ENCODE results near the gene ZCCHC14.

ZCCHC14 gene

DNA sequence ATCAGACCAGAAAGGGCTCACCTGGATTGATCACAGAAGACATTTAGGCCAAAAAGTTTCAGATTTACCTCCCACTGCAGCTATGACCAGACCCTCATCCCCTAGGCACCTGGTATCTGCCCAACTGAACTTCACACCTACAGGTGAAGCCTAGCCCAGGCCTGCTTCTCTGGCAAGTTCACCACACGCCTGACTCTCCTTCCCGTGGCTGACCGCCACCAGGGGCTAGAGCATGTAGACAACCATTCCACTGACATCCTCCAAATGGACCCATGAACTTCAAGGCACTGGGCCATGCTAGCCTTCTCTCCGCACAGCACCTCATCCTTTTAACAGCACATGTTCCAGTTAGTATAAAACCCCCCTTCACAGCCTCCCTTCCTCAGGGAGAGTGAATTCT lies 18.8 kb downstream of the ZCCHC14 start:
- no peak for DNase-seq

GRCh38 chr16:87472935-87473334 lies 19.9 kb downstream of the ZCCHC14 start:
- no peak for DNase-seq

DNA sequence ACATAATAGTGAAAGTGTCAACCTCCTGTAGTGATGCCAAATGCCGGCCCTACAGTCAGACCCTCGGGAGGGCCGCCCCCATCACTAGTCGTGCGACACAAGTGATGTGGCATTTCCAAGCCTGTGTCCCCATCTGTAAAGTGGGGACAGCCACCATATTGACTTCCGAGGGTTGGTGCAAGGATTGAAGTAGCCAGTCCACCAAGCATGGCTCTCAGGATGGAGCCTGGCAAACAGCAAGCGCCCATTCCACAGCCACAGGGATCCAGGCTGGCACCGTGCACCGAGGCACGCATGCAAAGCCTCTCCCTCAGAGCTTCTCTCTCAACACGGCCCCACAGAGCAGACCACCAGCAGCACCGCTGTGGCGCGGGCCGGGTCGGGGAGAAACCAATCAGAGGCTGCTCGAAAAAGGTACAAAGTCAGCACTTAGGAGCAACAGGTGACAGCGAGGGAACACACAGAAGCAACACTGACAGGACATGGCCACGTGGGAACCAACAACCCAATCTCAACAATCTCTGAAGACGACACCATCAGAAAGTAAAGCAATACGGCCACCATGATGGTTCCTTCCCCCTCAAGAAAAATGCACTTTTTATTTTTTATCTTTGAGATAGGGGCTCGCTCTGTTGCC lies 20.6 kb downstream of the ZCCHC14 start:
- no peak for DNase-seq

GRCh38 chr16:87471278-87472141 lies 21.3 kb downstream of the ZCCHC14 start:
- no peak for DNase-seq

- no peak for DNase-seq
Measured at GRCh38 chr16:87470332-87470731, 22.5 kb downstream of the ZCCHC14 start.

DNA sequence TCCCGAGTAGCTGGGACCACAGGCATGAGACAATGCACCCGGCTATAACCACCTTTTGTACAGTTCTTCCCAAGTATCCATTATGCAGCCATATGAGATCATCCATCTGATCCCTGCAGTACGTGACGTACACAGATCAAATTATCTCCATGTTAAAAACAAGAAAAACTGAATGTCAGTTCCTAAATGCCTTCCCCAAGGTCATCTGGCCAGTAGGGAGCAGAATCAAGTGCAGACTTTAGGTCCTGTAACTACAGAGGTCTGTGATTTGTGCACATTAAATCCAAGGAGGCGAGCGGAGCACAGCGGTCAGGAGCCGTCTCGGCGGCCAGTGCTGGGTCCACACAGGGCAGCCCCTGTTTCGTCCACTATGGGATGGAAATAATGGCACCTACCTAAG lies 23.7 kb downstream of the ZCCHC14 start:
- DNase-seq, result no peak

DNA sequence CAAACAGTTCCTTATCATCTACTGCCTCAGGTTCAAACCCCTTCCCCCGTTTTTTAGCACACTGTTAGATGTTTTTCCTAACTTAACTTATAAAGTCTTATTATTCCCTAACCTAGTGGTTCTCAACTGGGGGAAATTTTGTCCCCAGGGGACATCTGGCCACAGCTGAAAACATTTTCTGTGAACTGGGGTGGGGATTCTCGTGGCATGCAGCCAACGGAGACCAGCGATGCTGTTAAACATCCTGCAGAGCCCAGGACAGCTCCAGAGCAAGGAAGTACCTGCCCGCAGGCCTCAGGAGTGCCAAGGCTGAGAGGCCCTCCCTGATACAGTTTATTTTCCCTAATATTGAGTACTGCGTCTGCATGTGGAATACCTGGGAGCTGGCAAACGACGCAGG lies 24.3 kb downstream of the ZCCHC14 start:
- DNase-seq, result no peak

DNA sequence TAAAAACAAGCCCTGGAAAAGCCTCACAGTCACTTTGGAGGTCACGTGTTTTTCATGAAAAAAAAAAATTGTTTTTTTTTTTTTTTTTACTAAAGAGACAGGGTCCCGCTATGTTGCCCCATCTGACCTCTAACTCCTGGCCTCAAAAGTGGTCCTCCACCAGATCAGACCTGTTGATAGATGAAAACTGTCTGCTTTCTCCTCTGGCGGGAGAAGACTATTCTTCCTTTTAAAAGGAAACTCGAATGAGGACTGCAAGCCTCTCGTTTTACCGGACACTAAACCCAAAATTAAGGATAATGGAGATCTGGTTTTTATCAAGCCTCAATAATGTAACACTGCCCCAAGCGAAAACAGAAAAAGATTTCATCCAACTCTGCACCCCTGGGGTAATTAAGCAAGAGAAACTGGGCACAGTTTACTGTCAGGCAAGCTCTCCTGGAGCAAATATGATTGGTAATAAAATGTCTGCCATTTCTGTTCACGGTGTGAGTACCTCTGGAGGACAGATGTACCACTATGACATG lies 25.8 kb downstream of the ZCCHC14 start:
- DNase-seq, result no peak

GRCh38 chr16:87465879-87466278 lies 26.9 kb downstream of the ZCCHC14 start:
- no peak for DNase-seq

DNA sequence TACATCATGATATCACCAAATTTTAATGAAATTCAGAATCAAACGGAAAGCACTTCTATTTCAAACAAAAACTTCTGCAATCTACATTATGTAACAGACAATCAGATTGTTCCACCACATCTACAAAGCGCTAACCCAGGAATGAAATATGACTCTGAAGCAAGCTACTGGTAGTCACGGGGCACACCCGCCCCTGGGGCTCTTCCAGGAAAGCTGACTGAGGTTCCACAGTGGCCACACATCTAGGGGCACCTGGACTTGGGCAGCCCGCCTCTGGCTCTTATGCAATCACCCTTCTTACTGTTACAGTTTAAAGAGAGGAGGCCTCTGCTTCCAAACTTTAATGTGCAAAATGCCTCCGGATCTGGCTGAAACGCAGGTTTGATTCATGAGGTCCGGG lies 27.5 kb downstream of the ZCCHC14 start:
- DNase-seq, result peak; percentile 83 to 87

GRCh38 chr16:87464691-87465300 lies 28.0 kb downstream of the ZCCHC14 start:
- DNase-seq, result peak; percentile 16 to 28

- DNase-seq, result peak in 1 of 2 experiments; percentile 28
Measured at GRCh38 chr16:87463722-87464690, 28.8 kb downstream of the ZCCHC14 start.

DNA sequence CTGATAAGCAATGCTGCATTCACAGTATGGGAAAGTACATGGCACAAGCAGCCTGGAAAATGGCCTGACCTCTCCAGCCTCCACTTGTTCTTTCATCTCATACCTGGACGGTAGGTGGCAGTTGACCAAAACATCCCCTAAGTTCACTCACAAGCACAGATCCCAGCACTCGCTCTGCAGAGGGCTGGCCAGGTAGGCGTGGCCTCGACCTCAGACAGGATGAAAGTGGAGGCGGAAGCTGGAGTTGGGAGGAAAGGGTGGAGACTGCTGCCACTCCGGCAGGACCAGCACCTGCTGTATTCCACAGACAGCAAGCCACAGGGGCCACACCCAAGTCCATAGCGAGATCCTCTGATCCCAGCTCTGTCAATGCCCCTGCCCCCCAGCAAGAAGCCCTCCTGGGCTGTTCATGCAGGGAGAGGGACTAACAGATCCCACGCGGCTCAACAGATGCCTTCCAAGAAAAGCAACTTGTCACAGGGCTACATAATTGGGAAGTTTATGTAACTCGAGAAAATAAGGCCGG lies 31.3 kb downstream of the ZCCHC14 start:
- DNase-seq, result no peak

- DNase-seq, result no peak
Measured at GRCh38 chr16:87460936-87461335, 31.9 kb downstream of the ZCCHC14 start.

GRCh38 chr16:87459833-87460232 lies 33.0 kb downstream of the ZCCHC14 start:
- DNase-seq, result no peak

- no peak for DNase-seq
Measured at GRCh38 chr16:87459027-87459426, 33.8 kb downstream of the ZCCHC14 start.

GRCh38 chr16:87458424-87458915 lies 34.4 kb downstream of the ZCCHC14 start:
- no peak for DNase-seq

DNA sequence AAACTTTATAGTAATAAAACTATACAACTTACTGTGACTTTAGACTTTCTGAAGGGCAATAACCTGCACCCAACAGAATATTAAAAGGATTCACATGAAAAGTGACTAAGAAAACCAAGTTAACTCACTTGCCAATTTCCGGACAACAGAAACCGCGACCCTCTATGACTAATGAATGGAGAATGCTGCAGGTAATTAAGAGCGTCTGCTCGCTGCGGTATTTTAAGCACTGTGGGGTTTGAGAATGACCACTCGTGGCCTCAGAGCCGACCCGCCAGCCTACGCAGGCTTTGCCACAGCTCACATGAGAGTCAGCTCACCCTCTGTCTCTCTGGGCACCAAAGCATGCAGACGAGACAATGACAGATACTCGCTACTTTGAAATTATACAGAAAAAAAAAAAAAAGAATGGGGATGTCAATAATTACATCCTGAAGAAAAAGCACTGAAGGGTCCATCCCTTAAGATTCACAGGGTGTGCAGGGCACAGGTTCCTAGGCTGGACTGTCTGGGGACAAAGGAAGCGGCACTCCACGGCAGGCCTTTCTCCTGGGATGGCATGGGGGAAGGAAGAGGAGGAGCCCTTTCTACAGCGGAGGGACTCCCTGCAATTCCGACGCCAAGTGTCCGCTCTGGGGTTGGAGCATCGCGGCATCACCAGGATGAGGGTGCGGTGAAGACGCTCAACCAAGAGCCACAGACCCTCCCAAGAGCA lies 35.0 kb downstream of the ZCCHC14 start:
- DNase-seq, result no peak

DNA sequence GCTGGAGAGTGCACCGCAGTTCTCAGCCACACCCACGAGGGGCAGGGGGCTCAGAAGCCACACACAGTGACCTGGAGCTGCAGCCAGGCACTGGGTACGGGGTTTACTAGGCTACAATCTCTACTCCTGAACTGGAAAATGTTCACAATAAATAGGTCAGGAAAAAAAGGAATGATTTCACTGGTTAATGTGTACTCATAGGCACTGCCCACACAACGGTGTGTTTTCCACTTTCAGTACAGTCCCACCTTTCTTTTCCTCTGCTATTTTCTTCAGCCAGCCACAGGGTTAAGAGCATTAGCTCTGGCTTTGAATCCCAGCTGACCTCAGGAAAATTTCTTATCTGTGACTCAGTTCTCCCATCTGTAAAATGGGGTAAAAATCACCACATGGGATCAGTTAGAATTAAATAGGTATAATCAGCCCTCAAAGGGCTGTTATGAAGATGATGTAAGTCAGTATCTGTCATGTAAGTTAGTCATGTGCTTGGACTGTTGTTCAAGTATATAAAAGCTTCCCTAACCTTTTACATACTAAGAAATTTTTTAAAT lies 35.7 kb downstream of the ZCCHC14 start:
- DNase-seq, result no peak

DNA sequence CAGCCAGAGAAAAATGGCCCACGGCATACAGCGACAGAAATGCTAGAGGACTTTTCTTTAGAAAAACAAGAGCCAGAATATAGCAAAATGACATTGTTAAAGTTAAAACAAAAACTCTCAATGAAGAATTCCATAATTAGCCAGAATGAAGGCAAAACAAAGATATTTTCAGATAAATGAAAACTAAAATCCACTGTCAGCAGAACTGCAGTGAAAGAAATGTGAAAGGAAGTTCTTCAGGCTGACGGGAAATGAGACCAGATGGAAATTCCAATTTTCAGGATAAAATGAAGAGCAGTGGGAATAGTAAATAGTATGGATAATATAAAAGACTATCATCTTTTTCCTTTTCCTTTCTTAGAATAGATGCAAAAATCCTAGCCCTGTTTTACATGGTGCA lies 38.4 kb downstream of the ZCCHC14 start:
- no peak for DNase-seq

DNA sequence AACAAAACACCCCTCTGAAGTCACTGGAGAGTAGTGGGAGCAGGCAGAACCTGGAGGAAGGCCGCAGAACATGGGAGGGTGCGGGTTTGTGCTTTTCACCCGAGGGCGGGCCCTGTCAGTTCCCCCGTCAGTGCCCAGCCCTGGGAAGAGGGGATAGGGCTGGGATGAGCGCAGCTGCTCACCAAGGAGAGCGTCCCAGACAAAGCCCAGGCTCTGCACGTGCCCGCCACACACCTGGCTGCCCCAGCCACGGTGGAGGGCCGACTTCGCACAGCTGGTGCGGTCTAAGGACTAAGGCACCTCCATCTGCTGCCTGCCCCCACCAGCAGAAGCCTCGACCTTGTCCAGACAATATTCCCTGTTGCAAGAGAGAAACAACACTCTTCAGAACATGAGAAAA lies 39.5 kb downstream of the ZCCHC14 start:
- no peak for DNase-seq

Measured in AML-193 (cell line).